ENCODE data around the gene CAMTA1.

GRCh38 chr1:6924891-6925290, 139.6 kb downstream of the CAMTA1 start:
- no peak for TF ChIP-seq POLR2AphosphoS5 (IDR thresholded peaks at IDR 0.05)
- TF ChIP-seq CTCF (IDR thresholded peaks at IDR 0.05; ENCODE audit: poor library complexity, severe bottlenecking) = no peak
- TF ChIP-seq EZH2 (IDR thresholded peaks at IDR 0.05; ENCODE audit: borderline replicate concordance, insufficient read depth, low read length, poor library complexity, severe bottlenecking) = no peak
- no peak for TF ChIP-seq SMC3 (conservative IDR thresholded peaks at IDR 0.05; ENCODE audit: poor library complexity)
- no peak for TF ChIP-seq EP300 (conservative IDR thresholded peaks at IDR 0.05; ENCODE audit: poor library complexity, severe bottlenecking)
- TF ChIP-seq REST (IDR thresholded peaks at IDR 0.05; ENCODE audit: borderline replicate concordance) = no peak
- no peak for TF ChIP-seq TAF1 (IDR thresholded peaks at IDR 0.05; ENCODE audit: low read depth)
- no peak for TF ChIP-seq MXI1 (conservative IDR thresholded peaks at IDR 0.05; ENCODE audit: poor library complexity, severe bottlenecking)
- TF ChIP-seq RAD21 (conservative IDR thresholded peaks at IDR 0.05) = no peak

Data from neural cell (in vitro differentiated cells).